ENCODE data around the gene SMAD7.

SMAD7 gene

GRCh38 chr18:48959551-48959920, 8.8 kb upstream of the SMAD7 start:
- Histone ChIP-seq H3K4me3 (ENCODE audit: low read length) (no peak overlapping the region), H4K5ac (ENCODE audit: low read length) (peak overlapping the region; percentile 89), H3K56ac (ENCODE audit: low read length) (peak overlapping the region; percentile 82), H3K27ac (ENCODE audit: low read depth, low read length) (peak overlapping the region; percentile 91), H2BK5ac (ENCODE audit: low read length) (peak overlapping the region; percentile 99), H3K36me3 (ENCODE audit: control insufficient read depth, insufficient read depth, low read length) (no peaks in the 10 kb centered on the region), H2AK5ac (ENCODE audit: low read length) (peak overlapping the region; percentile 52), H3K79me1 (ENCODE audit: low read length) (no peaks in the 10 kb centered on the region), H3K79me2 (ENCODE audit: control insufficient read depth, insufficient read depth, low read length) (no peaks in the 10 kb centered on the region), H3K4me1 (ENCODE audit: control insufficient read depth, low read depth, low read length) (peaks cover 26% of the 10 kb centered on the region), H3K23ac (ENCODE audit: low read length) (no peak overlapping the region), H3K27me3 (ENCODE audit: insufficient read depth, low read length, poor library complexity) (no peaks in the 10 kb centered on the region), H3K9ac (ENCODE audit: low read length) (peak overlapping the region; percentile 37), H2BK15ac (replicated peaks; ENCODE audit: low read depth) (peak overlapping the region; percentile 76), H3K4ac (ENCODE audit: low read depth, low read length) (peak overlapping the region; percentile 97), H3K4me2 (ENCODE audit: low read length) (peak overlapping the region; percentile 12), H3K18ac (ENCODE audit: low read length) (peak overlapping the region; percentile 98), H2BK120ac (ENCODE audit: low read depth, low read length) (peak overlapping the region; percentile 97), H4K8ac (ENCODE audit: low read depth, low read length) (no peak overlapping the region)
- WGBS (ENCODE audit: extremely low coverage, insufficient coverage, low lambda C conversion rate) = no CpG with 5 or more reads among the region's 7 CpGs
- DNase-seq = no peak

- Histone ChIP-seq H3K18ac (ENCODE audit: low read length) (peak overlapping the region; percentile 98), H3K56ac (ENCODE audit: low read length) (peak overlapping the region; percentile 82), H3K9ac (ENCODE audit: low read length) (peak overlapping the region; percentile 37), H2AK5ac (ENCODE audit: low read length) (peak overlapping the region; percentile 98), H2BK5ac (ENCODE audit: low read length) (peak overlapping the region; percentile 99), H3K27me3 (ENCODE audit: insufficient read depth, low read length, poor library complexity) (no peaks in the 10 kb centered on the region), H3K36me3 (ENCODE audit: control insufficient read depth, insufficient read depth, low read length) (no peaks in the 10 kb centered on the region), H3K79me1 (ENCODE audit: low read length) (no peaks in the 10 kb centered on the region), H2BK15ac (replicated peaks; ENCODE audit: low read depth) (peak overlapping the region; percentile 76), H3K4ac (ENCODE audit: low read depth, low read length) (peak overlapping the region; percentile 97), H3K4me2 (ENCODE audit: low read length) (no peak overlapping the region), H3K23ac (ENCODE audit: low read length) (no peak overlapping the region), H4K5ac (ENCODE audit: low read length) (peak overlapping the region; percentile 68), H3K27ac (ENCODE audit: low read depth, low read length) (peak overlapping the region; percentile 91), H3K79me2 (ENCODE audit: control insufficient read depth, insufficient read depth, low read length) (no peaks in the 10 kb centered on the region), H3K4me3 (ENCODE audit: low read length) (no peak overlapping the region), H3K4me1 (ENCODE audit: control insufficient read depth, low read depth, low read length) (peaks cover 26% of the 10 kb centered on the region), H4K8ac (ENCODE audit: low read depth, low read length) (no peak overlapping the region), H2BK120ac (ENCODE audit: low read depth, low read length) (peak overlapping the region; percentile 97)
- no CpG with 5 or more reads among the region's 6 CpGs for WGBS (ENCODE audit: extremely low coverage, insufficient coverage, low lambda C conversion rate)
- no peak for DNase-seq
These were observed 8.2 kb upstream of the SMAD7 start for GRCh38 chr18:48958951-48959350.

- peak overlapping the region; percentile 81 for H3K18ac ChIP-seq (ENCODE audit: low read length)
- H3K79me2 ChIP-seq (ENCODE audit: control insufficient read depth, insufficient read depth, low read length) = no peaks in the 10 kb centered on the region
- H3K56ac ChIP-seq (ENCODE audit: low read length) = no peak overlapping the region
- H3K27ac ChIP-seq (ENCODE audit: low read depth, low read length) = no peak overlapping the region
- H2AK5ac ChIP-seq (ENCODE audit: low read length) = no peak overlapping the region
- no peak overlapping the region for H3K23ac ChIP-seq (ENCODE audit: low read length)
- H2BK5ac ChIP-seq (ENCODE audit: low read length) = peak overlapping the region; percentile 77
- no peaks in the 10 kb centered on the region for H3K79me1 ChIP-seq (ENCODE audit: low read length)
- H3K27me3 ChIP-seq (ENCODE audit: insufficient read depth, low read length, poor library complexity) = no peaks in the 10 kb centered on the region
- peak overlapping the region; percentile 1 for H2BK15ac ChIP-seq (replicated peaks; ENCODE audit: low read depth)
- H2BK120ac ChIP-seq (ENCODE audit: low read depth, low read length) = no peak overlapping the region
- no peak overlapping the region for H4K5ac ChIP-seq (ENCODE audit: low read length)
- no peak overlapping the region for H4K8ac ChIP-seq (ENCODE audit: low read depth, low read length)
- peaks cover 17% of the 10 kb centered on the region for H3K4me1 ChIP-seq (ENCODE audit: control insufficient read depth, low read depth, low read length)
- no peak overlapping the region for H3K9ac ChIP-seq (ENCODE audit: low read length)
- no peak for DNase-seq
- H3K4me2 ChIP-seq (ENCODE audit: low read length) = no peak overlapping the region
- H3K4me3 ChIP-seq (ENCODE audit: low read length) = no peak overlapping the region
- no peak overlapping the region for H3K4ac ChIP-seq (ENCODE audit: low read depth, low read length)
- WGBS (ENCODE audit: extremely low coverage, insufficient coverage, low lambda C conversion rate) = no CpG with 5 or more reads among the region's 4 CpGs
- H3K36me3 ChIP-seq (ENCODE audit: control insufficient read depth, insufficient read depth, low read length) = no peaks in the 10 kb centered on the region
These were observed 6.9 kb upstream of the SMAD7 start for GRCh38 chr18:48957616-48958015.

GRCh38 chr18:48957136-48957535, 6.4 kb upstream of the SMAD7 start:
- Histone ChIP-seq H3K79me2 (ENCODE audit: control insufficient read depth, insufficient read depth, low read length) (no peaks in the 10 kb centered on the region), H4K8ac (ENCODE audit: low read depth, low read length) (no peak overlapping the region), H3K4me3 (ENCODE audit: low read length) (no peak overlapping the region), H3K36me3 (ENCODE audit: control insufficient read depth, insufficient read depth, low read length) (no peaks in the 10 kb centered on the region), H3K79me1 (ENCODE audit: low read length) (no peaks in the 10 kb centered on the region), H4K5ac (ENCODE audit: low read length) (no peak overlapping the region), H3K27me3 (ENCODE audit: insufficient read depth, low read length, poor library complexity) (no peaks in the 10 kb centered on the region), H3K4me2 (ENCODE audit: low read length) (no peak overlapping the region), H3K9ac (ENCODE audit: low read length) (no peak overlapping the region), H3K18ac (ENCODE audit: low read length) (no peak overlapping the region), H2BK5ac (ENCODE audit: low read length) (no peak overlapping the region), H3K56ac (ENCODE audit: low read length) (peak overlapping the region; percentile 4), H2AK5ac (ENCODE audit: low read length) (no peak overlapping the region), H3K4ac (ENCODE audit: low read depth, low read length) (no peak overlapping the region), H3K27ac (ENCODE audit: low read depth, low read length) (no peak overlapping the region), H2BK15ac (replicated peaks; ENCODE audit: low read depth) (peak overlapping the region; percentile 77), H2BK120ac (ENCODE audit: low read depth, low read length) (no peak overlapping the region), H3K4me1 (ENCODE audit: control insufficient read depth, low read depth, low read length) (peaks cover 15% of the 10 kb centered on the region), H3K23ac (ENCODE audit: low read length) (no peak overlapping the region)
- WGBS (ENCODE audit: extremely low coverage, insufficient coverage, low lambda C conversion rate) = no CpG with 5 or more reads among the region's 8 CpGs
- no peak for DNase-seq

GRCh38 chr18:48956356-48956755, 5.6 kb upstream of the SMAD7 start:
- peak overlapping the region; percentile 2 for H3K4ac ChIP-seq (ENCODE audit: low read depth, low read length)
- H3K56ac ChIP-seq (ENCODE audit: low read length) = no peak overlapping the region
- no peak overlapping the region for H3K27ac ChIP-seq (ENCODE audit: low read depth, low read length)
- no peaks in the 10 kb centered on the region for H3K36me3 ChIP-seq (ENCODE audit: control insufficient read depth, insufficient read depth, low read length)
- no peak overlapping the region for H2AK5ac ChIP-seq (ENCODE audit: low read length)
- no peak overlapping the region for H4K8ac ChIP-seq (ENCODE audit: low read depth, low read length)
- no peak overlapping the region for H2BK120ac ChIP-seq (ENCODE audit: low read depth, low read length)
- no peak overlapping the region for H3K4me2 ChIP-seq (ENCODE audit: low read length)
- WGBS (ENCODE audit: extremely low coverage, insufficient coverage, low lambda C conversion rate) = no CpG with 5 or more reads among the region's 1 CpG
- no peak overlapping the region for H3K23ac ChIP-seq (ENCODE audit: low read length)
- H3K18ac ChIP-seq (ENCODE audit: low read length) = peak overlapping the region; percentile 57
- H2BK15ac ChIP-seq (replicated peaks; ENCODE audit: low read depth) = peak overlapping the region; percentile 77
- no peaks in the 10 kb centered on the region for H3K79me1 ChIP-seq (ENCODE audit: low read length)
- no peaks in the 10 kb centered on the region for H3K27me3 ChIP-seq (ENCODE audit: insufficient read depth, low read length, poor library complexity)
- H2BK5ac ChIP-seq (ENCODE audit: low read length) = no peak overlapping the region
- peaks cover 15% of the 10 kb centered on the region for H3K4me1 ChIP-seq (ENCODE audit: control insufficient read depth, low read depth, low read length)
- no peak for DNase-seq
- H3K9ac ChIP-seq (ENCODE audit: low read length) = no peak overlapping the region
- no peak overlapping the region for H4K5ac ChIP-seq (ENCODE audit: low read length)
- peaks cover 4% of the 10 kb centered on the region for H3K79me2 ChIP-seq (ENCODE audit: control insufficient read depth, insufficient read depth, low read length)
- H3K4me3 ChIP-seq (ENCODE audit: low read length) = no peak overlapping the region

GRCh38 chr18:48955830-48956261, 5.1 kb upstream of the SMAD7 start:
- Histone ChIP-seq H3K27me3 (ENCODE audit: insufficient read depth, low read length, poor library complexity) (no peaks in the 10 kb centered on the region), H3K9ac (ENCODE audit: low read length) (no peak overlapping the region), H3K23ac (ENCODE audit: low read length) (no peak overlapping the region), H2BK15ac (replicated peaks; ENCODE audit: low read depth) (no peak overlapping the region), H3K79me2 (ENCODE audit: control insufficient read depth, insufficient read depth, low read length) (peaks cover 9% of the 10 kb centered on the region), H3K27ac (ENCODE audit: low read depth, low read length) (no peak overlapping the region), H3K4me1 (ENCODE audit: control insufficient read depth, low read depth, low read length) (peaks cover 15% of the 10 kb centered on the region), H4K8ac (ENCODE audit: low read depth, low read length) (no peak overlapping the region), H3K4me3 (ENCODE audit: low read length) (no peak overlapping the region), H2AK5ac (ENCODE audit: low read length) (no peak overlapping the region), H2BK5ac (ENCODE audit: low read length) (no peak overlapping the region), H2BK120ac (ENCODE audit: low read depth, low read length) (no peak overlapping the region), H3K4ac (ENCODE audit: low read depth, low read length) (peak overlapping the region; percentile 2), H3K56ac (ENCODE audit: low read length) (peak overlapping the region; percentile 52), H3K4me2 (ENCODE audit: low read length) (no peak overlapping the region), H3K18ac (ENCODE audit: low read length) (no peak overlapping the region), H3K36me3 (ENCODE audit: control insufficient read depth, insufficient read depth, low read length) (no peaks in the 10 kb centered on the region), H4K5ac (ENCODE audit: low read length) (no peak overlapping the region), H3K79me1 (ENCODE audit: low read length) (no peaks in the 10 kb centered on the region)
- WGBS (ENCODE audit: extremely low coverage, insufficient coverage, low lambda C conversion rate) = no CpG with 5 or more reads among the region's 7 CpGs
- DNase-seq = peak; percentile 77
